Measurements from ENCODE around the gene ZNF213.
A peak's percentile ranks its signal among the peaks of the same experiment; 100 is the strongest.

Gene ZNF213

DNA sequence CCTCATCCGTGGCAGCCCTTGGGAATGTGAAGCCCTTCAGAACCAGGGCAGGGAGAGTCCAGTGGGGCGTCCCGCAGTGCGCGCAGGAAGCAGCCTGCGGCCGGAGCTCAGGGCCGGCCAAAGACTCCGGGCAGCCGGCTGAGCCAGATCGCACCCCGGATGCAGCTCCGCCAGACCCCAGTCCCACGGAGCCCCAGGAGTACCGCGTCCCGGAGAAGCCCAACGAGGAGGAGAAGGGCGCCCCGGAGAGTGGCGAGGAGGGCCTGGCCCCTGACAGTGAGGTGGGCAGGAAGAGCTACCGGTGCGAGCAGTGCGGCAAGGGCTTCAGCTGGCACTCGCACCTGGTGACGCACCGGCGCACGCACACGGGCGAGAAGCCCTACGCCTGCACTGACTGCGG is 15.5 kb upstream of the ZNF213 start:
- DNase-seq (ENCODE audit: low read depth, low spot score) = no peak
- no peaks in the 10 kb centered on the region; the same call in 1 of the 2 replicates for H3K36me3 ChIP-seq (ENCODE audit: insufficient read depth, low read length)

DNA sequence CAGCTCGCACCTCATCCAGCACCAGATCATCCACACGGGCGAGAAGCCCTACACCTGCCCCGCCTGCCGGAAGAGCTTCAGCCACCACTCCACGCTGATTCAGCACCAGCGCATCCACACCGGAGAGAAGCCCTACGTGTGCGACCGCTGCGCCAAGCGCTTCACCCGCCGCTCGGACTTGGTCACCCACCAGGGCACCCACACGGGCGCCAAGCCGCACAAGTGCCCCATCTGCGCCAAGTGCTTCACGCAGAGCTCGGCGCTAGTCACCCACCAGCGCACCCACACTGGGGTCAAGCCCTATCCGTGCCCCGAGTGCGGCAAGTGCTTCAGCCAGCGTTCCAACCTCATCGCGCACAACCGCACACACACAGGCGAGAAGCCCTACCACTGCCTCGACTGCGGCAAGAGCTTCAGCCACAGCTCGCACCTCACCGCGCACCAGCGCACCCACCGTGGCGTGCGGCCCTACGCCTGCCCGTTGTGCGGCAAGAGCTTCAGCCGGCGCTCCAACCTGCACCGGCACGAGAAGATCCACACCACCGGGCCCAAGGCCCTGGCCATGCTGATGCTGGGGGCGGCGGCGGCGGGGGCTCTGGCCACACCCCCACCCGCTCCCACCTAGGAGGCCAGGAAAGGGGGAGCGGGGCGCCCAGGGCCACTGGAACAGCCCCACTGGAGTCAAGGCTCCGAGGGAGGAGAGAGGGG is 15.0 kb upstream of the ZNF213 start:
- Histone ChIP-seq H3K27ac (no peak overlapping the region), H3K4me3 (no peak overlapping the region), H3K36me3 (ENCODE audit: insufficient read depth, low read length) (no peaks in the 10 kb centered on the region; the same call in 1 of the 2 replicates), H3K9ac (ENCODE audit: insufficient read length) (no peak overlapping the region), H3K9me3 (ENCODE audit: low read depth, low read length) (no peaks in the 10 kb centered on the region)
- TF ChIP-seq EZH2 (IDR thresholded peaks at IDR 0.05) (no peak), FOXP2 (optimal IDR thresholded peaks at IDR 0.05; ENCODE audit: control extremely low read depth, extremely low read length, insufficient read depth) (no peak), POLR2AphosphoS5 (IDR thresholded peaks at IDR 0.05; ENCODE audit: borderline replicate concordance, low read depth, low read length) (no peak)
- no peak for DNase-seq (ENCODE audit: low read depth, low spot score)

More for the DNA sequence above, 15.5 kb upstream of the ZNF213 start:
- H3K4me3 ChIP-seq = no peak overlapping the region
- no peak overlapping the region for H3K9ac ChIP-seq (ENCODE audit: insufficient read length)
- TF ChIP-seq POLR2AphosphoS5 (IDR thresholded peaks at IDR 0.05; ENCODE audit: borderline replicate concordance, low read depth, low read length) (no peak), EZH2 (IDR thresholded peaks at IDR 0.05) (no peak), FOXP2 (optimal IDR thresholded peaks at IDR 0.05; ENCODE audit: control extremely low read depth, extremely low read length, insufficient read depth) (no peak)
- no peak overlapping the region for H3K27ac ChIP-seq
- no peaks in the 10 kb centered on the region for H3K9me3 ChIP-seq (ENCODE audit: low read depth, low read length)

DNA sequence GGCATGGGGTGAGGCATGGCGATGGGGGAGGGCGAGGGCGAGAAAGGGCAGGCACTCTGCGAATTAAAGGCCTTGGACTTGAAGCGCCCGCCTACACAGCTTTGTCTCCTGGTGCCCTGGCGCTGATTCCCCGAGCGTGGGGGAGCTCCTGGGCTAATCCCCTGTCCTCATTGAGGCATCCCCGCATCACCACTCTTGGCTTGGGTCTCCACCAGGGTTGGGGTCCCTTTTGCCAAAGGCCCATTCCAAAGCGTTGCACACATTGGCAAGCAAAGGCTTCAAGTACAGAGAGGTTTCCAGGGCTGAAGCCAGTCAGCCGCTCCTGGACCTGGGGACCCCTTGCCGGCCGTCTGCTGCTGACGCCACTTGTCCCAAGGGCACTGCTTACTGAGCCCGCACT is 14.4 kb upstream of the ZNF213 start:
- no peak for DNase-seq (ENCODE audit: low read depth, low spot score)
- Histone ChIP-seq H3K9ac (ENCODE audit: insufficient read length) (no peak overlapping the region), H3K9me3 (ENCODE audit: low read depth, low read length) (no peaks in the 10 kb centered on the region), H3K36me3 (ENCODE audit: insufficient read depth, low read length) (no peaks in the 10 kb centered on the region; the same call in 1 of the 2 replicates), H3K27ac (no peak overlapping the region), H3K4me3 (no peak overlapping the region)
- no peak for TF ChIP-seq EZH2 (IDR thresholded peaks at IDR 0.05)
- no peak for TF ChIP-seq FOXP2 (optimal IDR thresholded peaks at IDR 0.05; ENCODE audit: control extremely low read depth, extremely low read length, insufficient read depth)
- TF ChIP-seq POLR2AphosphoS5 (IDR thresholded peaks at IDR 0.05; ENCODE audit: borderline replicate concordance, low read depth, low read length) = no peak; the same call in 1 of the 2 replicates

DNA sequence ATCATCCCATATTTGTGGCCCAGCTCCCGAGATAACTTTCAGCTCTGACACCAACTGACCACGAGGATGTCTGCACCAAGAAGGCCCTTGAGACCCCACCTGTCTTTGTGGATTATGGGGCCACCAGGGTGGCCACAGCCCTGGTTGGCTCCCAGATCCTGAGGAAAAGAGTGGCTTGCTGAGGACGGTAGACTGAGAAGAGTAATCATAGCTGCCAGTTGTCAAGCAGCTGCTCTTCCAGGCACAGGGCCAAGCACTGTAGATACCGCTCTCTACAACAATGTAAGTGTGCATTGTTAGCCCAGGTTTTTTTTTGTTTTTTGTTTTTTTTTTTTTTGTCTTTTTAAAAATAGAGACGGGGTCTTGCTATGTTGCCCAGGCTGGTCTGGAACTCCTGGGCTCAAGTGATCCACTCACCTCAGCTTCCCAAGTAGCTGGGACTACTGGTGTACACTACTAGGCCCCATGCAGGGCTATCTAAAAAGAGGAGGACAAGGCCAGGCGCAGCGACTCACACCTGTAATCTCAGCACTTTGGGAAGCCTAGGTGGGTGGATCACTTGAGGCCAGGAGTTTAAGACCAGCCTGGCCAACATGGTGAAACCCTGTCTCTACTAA is 12.9 kb upstream of the ZNF213 start:
- Histone ChIP-seq H3K27ac (no peak overlapping the region), H3K36me3 (ENCODE audit: insufficient read depth, low read length) (no peaks in the 10 kb centered on the region; the same call in 1 of the 2 replicates), H3K4me3 (no peak overlapping the region), H3K9me3 (ENCODE audit: low read depth, low read length) (no peaks in the 10 kb centered on the region), H3K9ac (ENCODE audit: insufficient read length) (no peak overlapping the region)
- DNase-seq (ENCODE audit: low read depth, low spot score) = no peak
- no peak for TF ChIP-seq FOXP2 (optimal IDR thresholded peaks at IDR 0.05; ENCODE audit: control extremely low read depth, extremely low read length, insufficient read depth)
- TF ChIP-seq POLR2AphosphoS5 (IDR thresholded peaks at IDR 0.05; ENCODE audit: borderline replicate concordance, low read depth, low read length) = no peak
- no peak for TF ChIP-seq EZH2 (IDR thresholded peaks at IDR 0.05)

DNA sequence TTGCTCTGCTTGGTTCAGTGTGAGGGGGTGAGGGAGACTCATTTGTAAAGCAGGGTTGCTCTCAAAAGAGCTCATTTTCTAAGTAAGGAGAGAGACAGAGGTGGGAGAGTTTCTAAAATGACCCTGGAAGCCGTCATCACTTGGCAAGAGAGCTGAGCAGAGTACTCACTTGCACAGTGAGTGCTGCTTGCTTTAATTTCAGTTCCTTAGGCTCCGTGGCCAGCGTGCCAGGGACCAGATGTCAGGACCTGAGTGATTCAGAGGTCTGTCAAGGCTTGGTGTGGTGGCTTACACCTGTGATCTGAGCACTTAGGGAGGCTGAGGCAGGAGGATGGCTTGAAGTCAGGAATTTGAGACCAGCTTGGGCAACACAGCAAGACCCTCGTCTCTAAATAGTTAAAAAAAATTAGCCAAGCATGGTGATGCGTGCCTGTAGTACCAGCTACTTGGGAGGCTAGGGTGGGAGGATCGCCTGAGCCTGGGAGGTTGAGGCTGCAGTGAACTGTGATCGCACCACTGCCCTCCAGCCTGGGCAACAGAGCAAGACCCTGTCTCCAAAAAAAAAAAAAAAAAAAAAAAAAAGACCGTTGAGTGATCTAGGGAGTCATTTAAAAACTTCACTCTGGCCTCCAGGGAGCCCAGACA is 11.8 kb upstream of the ZNF213 start:
- no peak overlapping the region for H3K9ac ChIP-seq (ENCODE audit: insufficient read length)
- no peak overlapping the region for H3K4me3 ChIP-seq
- no peak for DNase-seq (ENCODE audit: low read depth, low spot score)
- no peaks in the 10 kb centered on the region; the same call in 1 of the 2 replicates for H3K36me3 ChIP-seq (ENCODE audit: insufficient read depth, low read length)
- TF ChIP-seq FOXP2 (optimal IDR thresholded peaks at IDR 0.05; ENCODE audit: control extremely low read depth, extremely low read length, insufficient read depth) = no peak
- H3K27ac ChIP-seq = no peak overlapping the region
- no peaks in the 10 kb centered on the region for H3K9me3 ChIP-seq (ENCODE audit: low read depth, low read length)

DNA sequence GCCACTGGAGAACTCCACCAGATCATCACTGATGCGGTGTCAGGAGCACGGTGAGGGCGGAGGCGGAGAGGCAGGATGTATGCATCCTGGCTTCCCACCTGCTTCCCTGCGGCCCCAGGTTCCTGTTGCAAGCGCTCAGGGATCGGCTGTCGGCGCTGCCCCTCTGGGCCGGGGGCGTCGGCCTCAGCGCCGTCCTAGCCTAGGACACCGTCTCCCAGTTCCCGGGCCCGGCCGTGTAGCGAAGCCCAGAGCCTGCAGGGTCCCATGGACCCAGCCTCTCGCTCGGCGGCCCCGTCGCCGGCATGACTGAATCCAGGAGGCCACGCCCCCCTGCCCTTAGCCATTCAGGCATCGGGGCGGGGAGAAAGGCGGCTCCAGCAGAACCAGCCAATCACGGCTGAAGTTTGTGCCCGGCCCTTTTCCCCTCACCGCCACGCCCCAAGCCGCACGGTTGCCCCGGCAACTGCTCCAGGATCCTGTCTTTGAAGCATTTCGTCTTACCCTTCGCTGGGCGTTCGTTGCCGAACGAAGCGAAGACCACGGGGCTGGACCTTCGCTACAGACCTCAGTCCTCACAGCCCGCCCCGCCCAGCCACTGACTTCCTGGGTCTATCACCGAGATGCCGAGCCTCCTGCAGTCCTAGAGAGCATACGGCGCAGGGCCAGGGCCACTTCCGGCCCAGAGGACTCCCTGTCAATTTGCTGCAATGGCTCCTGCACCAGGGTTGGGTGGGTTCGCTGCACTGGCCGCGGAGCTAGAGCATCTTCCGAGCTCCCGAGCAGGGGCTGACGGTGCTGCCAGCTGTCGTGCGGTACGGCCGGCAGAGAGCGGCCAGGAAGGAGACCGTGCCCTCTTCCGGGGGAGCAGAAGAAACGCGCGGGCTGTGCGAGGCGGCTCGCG is 10.6 kb upstream of the ZNF213 start:
- no peaks in the 10 kb centered on the region for H3K9me3 ChIP-seq (ENCODE audit: low read depth, low read length)
- TF ChIP-seq EZH2 (IDR thresholded peaks at IDR 0.05) = no peak
- peak; percentile 49; the same call in 1 of the 2 replicates for TF ChIP-seq POLR2AphosphoS5 (IDR thresholded peaks at IDR 0.05; ENCODE audit: borderline replicate concordance, low read depth, low read length)
- H3K4me3 ChIP-seq = peak overlapping the region; percentile 89
- no peak overlapping the region for H3K27ac ChIP-seq
- no peak overlapping the region for H3K9ac ChIP-seq (ENCODE audit: insufficient read length)
- H3K36me3 ChIP-seq (ENCODE audit: insufficient read depth, low read length) = no peaks in the 10 kb centered on the region; the same call in 1 of the 2 replicates
- DNase-seq (ENCODE audit: low read depth, low spot score) = no peak

DNA sequence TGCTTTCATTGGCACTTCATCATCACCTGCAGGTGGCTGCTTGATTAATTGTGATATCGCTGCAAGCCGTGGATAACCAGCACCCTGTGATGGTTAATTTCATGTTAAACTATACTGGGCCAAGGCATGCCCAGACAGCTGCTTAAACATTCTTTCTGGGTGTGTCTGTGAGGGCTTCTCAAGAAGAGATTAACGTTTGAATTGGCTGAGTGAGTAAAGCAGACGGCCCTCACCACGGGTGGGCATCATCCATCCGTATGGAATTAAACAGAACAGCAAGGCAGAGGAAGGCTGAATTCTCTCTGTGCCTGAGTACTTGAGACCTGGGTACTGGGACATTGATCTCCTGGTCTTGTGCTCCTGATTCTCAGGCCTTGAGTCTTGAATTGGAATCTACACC is 7.1 kb upstream of the ZNF213 start:
- Histone ChIP-seq H3K4me3 (no peak overlapping the region), H3K9ac (ENCODE audit: insufficient read length) (no peak overlapping the region), H3K9me3 (ENCODE audit: low read depth, low read length) (no peaks in the 10 kb centered on the region), H3K27ac (no peak overlapping the region), H3K36me3 (ENCODE audit: insufficient read depth, low read length) (peaks cover 7% of the 10 kb centered on the region)
- TF ChIP-seq FOXP2 (optimal IDR thresholded peaks at IDR 0.05; ENCODE audit: control extremely low read depth, extremely low read length, insufficient read depth) (no peak), EZH2 (IDR thresholded peaks at IDR 0.05) (no peak), POLR2AphosphoS5 (IDR thresholded peaks at IDR 0.05; ENCODE audit: borderline replicate concordance, low read depth, low read length) (no peak)
- DNase-seq (ENCODE audit: low read depth, low spot score) = no peak

Data from SK-N-MC (cell line).